ENCODE results near the gene SNAP23. TPM values are rescaled to one million over a fixed set of nuclear protein-coding genes. Genes with fewer than 3 reads are reported as not detected.

SNAP23 gene
- total RNA-seq, 4 donors from 2014 or later: 52.2 to 89.6 (median 81.7) TPM

GRCh38 chr15:42493679-42494078, 1.8 kb upstream of the SNAP23 start:
- DNase-seq (ENCODE audit: low spot score): no peak
- no peak for TF ChIP-seq CTCF (IDR thresholded peaks at IDR 0.05)
- ATAC-seq (ENCODE audit: low FRiP score): no peak

- TF ChIP-seq CTCF (IDR thresholded peaks at IDR 0.05): no peak
- DNase-seq (ENCODE audit: low spot score) (no peak), ATAC-seq (ENCODE audit: low FRiP score) (peak; percentile 64)
These were observed 455 bp upstream of the SNAP23 start for GRCh38 chr15:42494998-42495360.

GRCh38 chr15:42498212-42499068, 3.0 kb downstream of the SNAP23 start:
- DNase-seq (ENCODE audit: low spot score) (no peak), ATAC-seq (ENCODE audit: low FRiP score) (no peak)
- no peak for TF ChIP-seq CTCF (IDR thresholded peaks at IDR 0.05)

- no peak for TF ChIP-seq CTCF (IDR thresholded peaks at IDR 0.05)
- DNase-seq (ENCODE audit: low spot score) (no peak), ATAC-seq (ENCODE audit: low FRiP score) (no peak)
These were observed 4.6 kb downstream of the SNAP23 start for GRCh38 chr15:42499858-42500609.

GRCh38 chr15:42502477-42502876, 7.0 kb downstream of the SNAP23 start:
- ATAC-seq (ENCODE audit: low FRiP score) (no peak), DNase-seq (ENCODE audit: low spot score) (no peak)
- TF ChIP-seq CTCF (IDR thresholded peaks at IDR 0.05): no peak

GRCh38 chr15:42503825-42504224, 8.4 kb downstream of the SNAP23 start:
- TF ChIP-seq CTCF (IDR thresholded peaks at IDR 0.05): no peak
- DNase-seq (ENCODE audit: low spot score): no peak
- no peak for ATAC-seq (ENCODE audit: low FRiP score)
